GM12892 (cell line): ENCODE measurements around the gene OR2A25.
"Not testable (repeated sequence)": the region's sequence is repeated elsewhere in the genome, so short reads cannot be mapped to it uniquely, and the experiment has no call there.

Experiments used
- DNase-seq: peaks from one replicate; pipeline ENCODE4 v3.0.0; 2011; ENCODE audit not compliant: insufficient read length
- FAIRE-seq: peaks from 2 replicates; lab custom pipeline; 2011; peaks lifted over from hg19 to GRCh38; lab: Jason Lieb, UNC
- POLR2A ChIP-seq: IDR thresholded peaks from 2 replicates; pipeline ENCODE4 v1.6.1; 2011; ENCODE audit warnings: low read depth, low read length, control low read depth
- POLR2AphosphoS5 ChIP-seq: IDR thresholded peaks from 2 replicates; pipeline ENCODE4 v1.6.1; 2011; ENCODE audit warnings: low read depth, low read length, control low read depth
- TAF1 ChIP-seq: IDR thresholded peaks from 2 replicates; pipeline ENCODE4 v1.6.1; 2011; ENCODE audit warnings: low read depth, mild to moderate bottlenecking, control low read depth, low read length, borderline replicate concordance

OR2A25 gene

DNA sequence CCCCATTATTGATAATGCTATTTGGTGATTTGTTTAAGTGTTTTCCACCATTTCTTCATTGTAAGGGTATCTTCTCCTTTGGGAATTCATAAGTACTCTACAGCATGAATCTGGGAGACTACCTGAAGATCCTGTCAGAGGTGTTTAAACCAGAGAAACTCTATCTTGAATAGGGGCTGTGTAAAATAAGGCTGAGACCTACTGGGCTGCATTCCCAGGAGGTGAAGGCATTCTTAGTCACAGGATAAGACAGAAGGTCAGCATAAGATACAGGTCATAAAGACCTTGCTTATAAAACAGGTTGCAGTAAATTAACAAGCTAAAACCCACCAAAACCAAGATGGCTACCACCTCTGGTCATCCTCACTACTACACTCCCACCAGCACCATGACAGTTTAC is 34.2 kb upstream of the OR2A25 start:
- FAIRE-seq = no peak
- DNase-seq = no peak
- TF ChIP-seq TAF1 = no peak
- no peak for TF ChIP-seq POLR2A
- no peak for TF ChIP-seq POLR2AphosphoS5

GRCh38 chr7:144036302-144036885 is 33.2 kb upstream of the OR2A25 start:
- TF ChIP-seq POLR2A (no peak), POLR2AphosphoS5 (no peak), TAF1 (no peak)
- FAIRE-seq (no peak), DNase-seq (no peak)

DNA sequence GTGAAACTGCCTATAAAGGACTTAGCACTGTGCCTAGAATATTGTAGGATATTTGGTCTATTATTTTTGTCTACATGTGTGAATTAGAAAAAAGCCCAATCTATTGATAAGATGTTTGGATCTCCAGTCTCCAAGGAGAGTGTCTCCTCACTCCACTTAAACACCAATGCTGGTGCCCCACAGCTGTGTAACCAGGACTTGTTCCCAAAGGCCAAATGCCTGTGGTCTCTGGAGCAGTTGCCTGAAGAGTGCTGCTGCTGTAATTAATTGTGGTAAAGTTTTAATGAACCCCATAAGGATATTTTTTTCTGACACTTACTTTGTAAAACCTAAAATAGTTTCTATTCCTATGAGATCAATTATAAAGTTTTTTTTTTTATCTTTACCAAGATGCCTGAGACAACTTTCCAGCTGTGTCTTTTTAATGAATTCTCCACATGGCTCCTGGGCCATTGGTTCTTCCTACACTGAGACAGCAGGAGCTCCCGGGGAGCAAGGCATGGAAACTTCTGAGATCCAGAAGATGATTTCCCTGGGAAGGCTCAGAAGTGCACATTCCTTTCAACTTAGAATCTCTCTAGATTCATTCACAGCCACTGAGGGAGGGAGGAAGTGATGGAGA is 32.1 kb upstream of the OR2A25 start:
- FAIRE-seq = no peak
- no peak for TF ChIP-seq TAF1
- no peak for TF ChIP-seq POLR2AphosphoS5
- no peak for TF ChIP-seq POLR2A
- no peak for DNase-seq

DNA sequence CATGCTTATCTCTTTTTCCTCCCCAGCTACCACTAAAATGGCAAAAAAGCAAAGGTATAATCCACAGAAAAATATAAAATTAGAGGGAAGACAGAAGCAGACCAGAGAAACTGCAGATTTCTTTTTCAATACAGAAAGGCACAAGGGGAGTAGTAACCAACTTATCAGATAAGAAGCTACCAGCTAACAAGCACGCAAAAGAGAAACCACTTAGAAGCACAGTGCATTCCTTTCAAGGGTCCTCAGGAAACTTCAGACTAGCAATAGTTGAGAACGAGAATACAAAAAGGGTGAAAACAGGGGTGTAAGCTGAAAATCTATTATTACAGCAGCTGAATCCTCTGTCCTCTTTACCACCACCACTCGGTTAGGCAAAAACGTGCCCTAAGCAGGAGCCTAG is 30.7 kb upstream of the OR2A25 start:
- FAIRE-seq = no peak

GRCh38 chr7:144048648-144049047 is 21.0 kb upstream of the OR2A25 start, which contains the start of gene OR2A5:
TSS of gene OR2A5 (plus strand) at chr7:144048948. CDS start at chr7:144050402, 1,454 bp downstream.
- DNase-seq (no peak), FAIRE-seq (no peak)
- TF ChIP-seq POLR2A (no peak), POLR2AphosphoS5 (no peak), TAF1 (no peak)

More for the DNA sequence above, 30.7 kb upstream of the OR2A25 start:
- DNase-seq = no peak
- TF ChIP-seq POLR2AphosphoS5 = no peak
- TF ChIP-seq TAF1 = no peak
- TF ChIP-seq POLR2A = no peak

- DNase-seq = no peak
- FAIRE-seq = no peak
- TF ChIP-seq TAF1 = no peak
- TF ChIP-seq POLR2AphosphoS5 = no peak
- no peak for TF ChIP-seq POLR2A
Measured at GRCh38 chr7:144049491-144049890, 20.1 kb upstream of the OR2A25 start.

DNA sequence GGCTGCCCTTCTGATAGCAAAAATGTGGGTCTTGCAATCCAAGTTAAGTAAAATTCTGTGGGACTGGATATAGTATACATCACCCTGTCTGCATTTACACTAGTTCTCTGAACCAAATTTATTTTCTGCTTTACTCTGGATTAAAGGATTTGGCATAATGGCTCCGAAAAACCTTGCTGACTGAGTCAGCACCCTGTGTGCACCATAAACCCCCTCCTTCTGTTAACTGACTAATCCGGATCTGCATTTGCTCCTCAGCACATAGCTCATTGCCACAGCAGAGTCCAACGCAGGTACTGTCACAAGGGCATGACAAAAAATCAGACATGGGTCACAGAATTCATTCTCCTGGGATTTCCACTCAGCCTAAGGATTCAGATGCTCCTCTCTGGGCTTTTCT is 19.5 kb upstream of the OR2A25 start:
- TF ChIP-seq POLR2AphosphoS5 = no peak
- TF ChIP-seq POLR2A = no peak
- no peak for TF ChIP-seq TAF1
- DNase-seq (no peak), FAIRE-seq (no peak)

DNA sequence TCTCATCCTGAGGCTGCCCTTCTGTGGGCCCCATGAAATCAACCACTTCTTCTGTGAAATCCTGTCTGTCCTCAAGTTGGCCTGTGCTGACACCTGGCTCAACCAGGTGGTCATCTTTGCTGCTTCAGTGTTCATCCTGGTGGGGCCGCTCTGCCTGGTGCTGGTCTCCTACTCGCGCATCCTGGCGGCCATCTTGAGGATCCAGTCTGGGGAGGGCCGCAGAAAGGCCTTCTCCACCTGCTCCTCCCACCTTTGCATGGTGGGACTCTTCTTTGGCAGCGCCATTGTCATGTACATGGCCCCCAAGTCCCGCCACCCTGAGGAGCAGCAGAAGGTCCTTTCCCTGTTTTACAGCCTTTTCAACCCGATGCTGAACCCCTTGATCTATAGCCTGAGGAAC is 18.7 kb upstream of the OR2A25 start:
- not testable (repeated sequence) for DNase-seq, FAIRE-seq

DNA sequence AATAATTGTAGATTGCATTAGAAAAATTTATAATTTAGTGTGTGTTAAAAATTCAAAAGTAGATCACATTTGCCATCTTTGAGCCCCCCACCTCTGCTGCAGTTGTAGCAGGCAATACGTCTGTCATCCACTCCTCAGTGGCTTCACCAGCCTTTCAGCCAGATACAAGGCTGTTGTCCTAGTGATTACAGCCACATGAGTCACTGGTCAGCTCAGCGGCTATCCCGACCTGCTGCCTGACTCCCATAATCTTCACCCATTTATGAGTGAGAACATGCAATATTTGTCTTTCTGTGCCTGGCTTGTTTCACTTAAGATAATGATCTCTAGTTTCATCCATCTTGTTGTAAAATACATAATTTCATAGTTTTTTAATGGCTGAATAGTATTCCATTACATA is 11.7 kb upstream of the OR2A25 start:
- no peak for DNase-seq
- no peak for FAIRE-seq
- TF ChIP-seq POLR2AphosphoS5 = no peak
- TF ChIP-seq POLR2A = no peak
- TF ChIP-seq TAF1 = no peak

- TF ChIP-seq POLR2AphosphoS5 (no peak), POLR2A (no peak), TAF1 (no peak)
- FAIRE-seq (no peak), DNase-seq (no peak)
Measured at GRCh38 chr7:144063710-144064109, 5.9 kb upstream of the OR2A25 start.

DNA sequence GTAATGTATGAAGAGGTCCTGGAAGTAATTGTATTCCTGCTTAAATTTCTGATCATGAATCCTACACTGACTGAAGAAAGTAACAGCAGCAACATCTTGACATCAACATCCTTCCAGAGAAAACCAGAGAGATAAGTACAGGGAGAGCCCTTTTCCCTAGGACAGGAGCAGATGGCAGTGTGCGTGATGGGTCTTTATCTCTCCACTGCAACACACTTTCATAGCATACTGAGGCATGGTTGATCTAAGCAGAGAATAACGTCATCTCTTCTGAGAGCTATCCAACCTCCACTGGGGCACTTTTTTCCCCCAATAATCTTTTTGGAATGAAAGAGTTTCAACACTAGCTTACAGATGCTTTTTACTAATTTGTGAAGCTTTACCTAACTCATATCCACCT is 342 bp downstream of the OR2A25 start:
- FAIRE-seq = no peak
- TF ChIP-seq TAF1 (no peak), POLR2A (no peak), POLR2AphosphoS5 (no peak)

GRCh38 chr7:144074374-144074773 is 4.8 kb downstream of the OR2A25 start:
- TF ChIP-seq POLR2AphosphoS5 (no peak), POLR2A (no peak), TAF1 (no peak)
- DNase-seq (no peak), FAIRE-seq (no peak)

More for the DNA sequence above, 342 bp downstream of the OR2A25 start:
- DNase-seq = no peak
